Common myeloid progenitor, CD34-positive (primary cell): ENCODE measurements around the gene XPOT.
A peak's percentile ranks its signal among the peaks of the same experiment; 100 is the strongest.

ENCODE experiments used
- CTCF ChIA-PET: fragments of 350-600 bp; sonication (Branson Sonifier 250); formaldehyde crosslinking; loops from one replicate; lab custom pipeline; 2021; ENCODE audit warnings: antibody characterized with exemption; lab: Charles Lee
- POLR2A ChIA-PET: fragments of 350-600 bp; sonication (Branson Sonifier 250); formaldehyde crosslinking; loops from one replicate; lab custom pipeline; 2021; ENCODE audit warnings: antibody characterized with exemption; lab: Charles Lee
- DNase-seq, 3 donors: peaks; one replicate each; pipeline versions ENCODE4 v3.0.0 to v3.0.0-alpha.2; 2013
- H3K27ac ChIP-seq, 2 experiments: 1 replicate in 1 of 2; 2 replicates in 1 of 2; pipeline ENCODE4 v1.7.0; 2013; ENCODE audit warnings: inconsistent platforms in 2 of 2, low read length in 2 of 2, mild to moderate bottlenecking in 2 of 2, low read depth in 1 of 2, moderate library complexity in 1 of 2; ENCODE audit not compliant: severe bottlenecking in 2 of 2, insufficient read depth in 1 of 2, poor library complexity in 1 of 2
- H3K27me3 ChIP-seq, 5 experiments: replicated peaks in 2 of 5; 1 replicate in 3 of 5; 2 replicates in 2 of 5; pipeline versions ENCODE4 v1.6.1 to v1.7.0; 2013; ENCODE audit warnings: low read length in 4 of 5, mild to moderate bottlenecking in 2 of 5, moderate library complexity in 2 of 5, inconsistent platforms in 1 of 5; ENCODE audit not compliant: insufficient read depth in 5 of 5, control insufficient read depth in 4 of 5
- H3K36me3 ChIP-seq, 4 experiments: 1 replicate in 2 of 4; 2 replicates in 2 of 4; pipeline versions ENCODE4 v1.6.1 to v1.7.0; 2013; ENCODE audit warnings: low read length in 3 of 4, control low read depth in 1 of 4, mild to moderate bottlenecking in 1 of 4; ENCODE audit not compliant: control insufficient read depth in 4 of 4, insufficient read depth in 4 of 4
- H3K4me1 ChIP-seq, 4 experiments: 1 replicate in 3 of 4; 2 replicates in 1 of 4; pipeline versions ENCODE4 v1.6.1 to v1.7.1; 2013; ENCODE audit warnings: low read length in 3 of 4, mild to moderate bottlenecking in 3 of 4, control low read depth in 1 of 4, inconsistent platforms in 1 of 4, moderate library complexity in 1 of 4; ENCODE audit not compliant: control insufficient read depth in 4 of 4, insufficient read depth in 4 of 4; ENCODE audit errors: control extremely low read depth in 1 of 4
- H3K4me3 ChIP-seq, 7 experiments: 1 replicate in 4 of 7; 2 replicates in 3 of 7; pipeline versions ENCODE4 v1.5.1 to v1.7.0; 2013; ENCODE audit warnings: mild to moderate bottlenecking in 7 of 7, low read length in 6 of 7, moderate library complexity in 6 of 7, inconsistent platforms in 2 of 7, low read depth in 2 of 7, control low read depth in 1 of 7; ENCODE audit not compliant: insufficient read depth in 4 of 7, control insufficient read depth in 1 of 7; ENCODE audit errors: extremely low read depth in 1 of 7
- H3K9me3 ChIP-seq, 5 experiments: 1 replicate in 4 of 5; 2 replicates in 1 of 5; pipeline versions ENCODE4 v1.6.1 to v1.7.1; 2013; ENCODE audit warnings: low read length in 4 of 5, mild to moderate bottlenecking in 2 of 5, inconsistent platforms in 1 of 5, low read depth in 1 of 5, moderate library complexity in 1 of 5; ENCODE audit not compliant: control insufficient read depth in 4 of 5, insufficient read depth in 2 of 5; ENCODE audit errors: control extremely low read depth in 1 of 5
- WGBS: methylation state at CpG from one replicate; pipeline ENCODE4 v1.1.5; 2013; ENCODE audit not compliant: insufficient coverage; 5-methylcytosine and 5-hydroxymethylcytosine counted together

The XPOT gene

DNA sequence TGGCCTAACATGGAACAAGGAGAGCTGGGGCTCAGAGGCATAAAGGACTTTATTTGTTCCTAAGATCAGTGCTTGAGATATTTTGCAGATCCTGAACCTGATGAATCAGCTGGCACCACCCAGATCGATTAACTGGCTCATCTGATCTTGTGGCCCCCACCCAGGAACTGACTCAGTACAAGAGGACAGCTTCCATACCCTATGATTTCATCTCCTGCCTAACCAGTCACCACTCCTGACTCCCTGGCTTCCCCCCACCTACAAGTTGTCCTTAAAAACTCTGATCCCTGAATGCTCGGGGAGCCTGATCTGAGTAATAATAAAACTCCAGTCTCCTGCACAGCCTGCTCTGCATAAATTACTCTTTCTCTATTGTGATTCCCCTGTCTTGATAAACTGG, 18.7 kb upstream of the XPOT start:
- peaks cover 0 to 7% (median 3%) of the 10 kb centered on the region in 5 experiments for H3K9me3 ChIP-seq
- 90% methylated on average over 2 of the region's 2 CpGs for WGBS
- DNase-seq: no peak
- CTCF ChIA-PET: no interaction called here
- H3K27ac ChIP-seq: no peak overlapping the region
- no peak overlapping the region for H3K4me3 ChIP-seq
- peaks cover 0 to 16% (median 12%) of the 10 kb centered on the region in 5 experiments for H3K27me3 ChIP-seq
- POLR2A ChIA-PET: no interaction called here
- no peaks in the 10 kb centered on the region for H3K36me3 ChIP-seq
- peaks cover 0 to 6% (median 5%) of the 10 kb centered on the region in 4 experiments for H3K4me1 ChIP-seq

DNA sequence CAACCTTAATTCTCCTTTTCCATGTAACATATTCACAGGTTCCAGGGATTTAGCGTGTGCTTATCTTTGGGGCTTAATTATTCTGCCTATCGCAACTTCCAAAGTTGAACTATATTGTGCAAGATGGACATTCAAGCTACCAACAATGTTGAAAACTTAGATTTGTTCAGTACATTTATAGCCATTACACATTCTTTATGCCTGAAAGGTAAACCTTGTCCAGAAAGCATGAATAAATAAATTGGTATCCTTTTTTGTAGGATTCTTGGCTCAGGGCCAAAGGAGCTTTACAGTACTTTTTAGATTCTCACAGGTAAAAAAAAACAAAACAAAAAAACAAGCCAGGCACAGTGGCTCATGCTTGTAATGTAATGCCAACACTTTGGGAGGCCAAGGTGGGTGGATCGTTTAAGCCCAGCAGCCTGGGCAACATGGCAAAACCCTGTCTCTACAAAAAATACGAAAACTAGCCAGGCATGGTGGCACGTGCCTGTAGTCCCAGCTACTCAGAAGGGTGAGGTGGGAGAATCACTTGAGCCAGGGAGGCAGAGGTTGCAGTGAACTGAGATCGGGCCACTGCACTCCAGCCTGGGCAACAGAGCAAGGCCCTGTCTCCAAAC, 16.9 kb upstream of the XPOT start:
- no peak overlapping the region for H3K4me3 ChIP-seq
- H3K4me1 ChIP-seq: peaks cover 0 to 10% (median 7%) of the 10 kb centered on the region in 4 experiments
- no peaks in the 10 kb centered on the region for H3K36me3 ChIP-seq
- H3K27ac ChIP-seq: no peak overlapping the region
- H3K9me3 ChIP-seq: no peaks in the 10 kb centered on the region
- H3K27me3 ChIP-seq: peaks cover 0 to 34% (median 22%) of the 10 kb centered on the region in 5 experiments
- ChIA-PET POLR2A (no interaction called here), CTCF (no interaction called here)
- DNase-seq: no peak
- WGBS: 100% methylated on average over 5 of the region's 6 CpGs

DNA sequence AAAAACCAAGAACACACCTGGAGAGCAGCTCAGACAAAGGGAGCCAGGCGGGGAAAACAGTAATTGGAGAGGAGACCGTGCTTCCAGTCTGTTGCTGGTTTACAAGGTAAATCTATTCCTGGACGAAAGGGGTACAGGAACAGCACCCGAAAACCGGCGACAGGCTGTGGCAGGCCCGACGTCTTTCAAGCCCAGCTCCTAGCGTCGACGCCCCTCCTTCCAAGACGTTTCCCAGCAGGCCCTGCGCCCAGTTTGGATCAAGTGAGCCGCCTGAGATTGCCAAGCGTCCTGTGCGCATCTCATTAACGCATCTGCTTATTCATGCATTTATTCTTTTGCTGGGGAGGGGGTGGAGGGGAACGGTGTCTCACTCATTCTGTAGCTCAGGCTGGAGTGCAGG, 15.0 kb upstream of the XPOT start:
- H3K36me3 ChIP-seq: no peaks in the 10 kb centered on the region
- H3K9me3 ChIP-seq: no peaks in the 10 kb centered on the region
- no peak overlapping the region for H3K27ac ChIP-seq
- no peak for DNase-seq
- WGBS: 95% methylated on average over 18 of the region's 18 CpGs
- POLR2A ChIA-PET: no interaction called here
- peaks cover 0 to 10% (median 7%) of the 10 kb centered on the region in 4 experiments for H3K4me1 ChIP-seq
- H3K27me3 ChIP-seq: peaks cover 0 to 34% (median 22%) of the 10 kb centered on the region in 5 experiments
- CTCF ChIA-PET: interaction anchor here (1.7 kb wide), 1 partner anchor 10 kb away, joined by 4 read pairs; no protein-coding TSS in a partner anchor
- no peak overlapping the region for H3K4me3 ChIP-seq

DNA sequence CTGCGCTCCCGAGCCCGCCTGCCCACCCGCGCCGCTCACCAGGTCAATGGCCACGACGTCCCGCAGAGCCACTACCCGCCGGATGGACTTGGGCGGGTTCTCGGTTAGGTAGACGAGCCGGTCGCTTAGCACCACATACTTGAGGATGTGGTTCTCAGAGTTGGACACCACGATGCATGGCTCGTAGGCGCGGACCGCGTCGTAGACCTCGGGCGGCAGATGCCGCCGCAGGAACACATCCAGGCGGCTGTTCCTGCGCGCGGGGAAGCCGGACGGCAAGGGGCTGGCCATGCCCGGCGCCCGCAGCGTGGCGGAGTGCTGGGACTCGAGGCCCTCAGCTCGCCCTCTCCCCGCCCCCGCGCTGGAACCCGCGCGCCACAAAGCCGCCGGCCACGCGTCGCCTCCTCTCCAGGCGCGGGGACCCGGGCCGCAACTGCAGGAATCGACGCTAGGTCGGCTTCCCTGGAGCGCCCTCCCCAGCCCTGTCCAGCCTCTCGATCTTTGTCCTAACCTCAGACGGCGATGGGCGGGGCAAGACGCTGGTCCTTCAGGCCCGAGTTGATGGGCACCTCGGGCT, 13.8 kb upstream of the XPOT start, which contains the start of gene C12orf56:
C12orf56 (minus strand) TSS at position 484 of the 577 bp plus-strand sequence; CDS start at position 291, 193 bp downstream.
- POLR2A ChIA-PET: interaction anchor here (0.9 kb wide), 1 partner anchor 13 kb away, joined by 3 read pairs; the partner anchor contains the start of gene XPOT
- no peaks in the 10 kb centered on the region for H3K36me3 ChIP-seq
- no peak within 1 kb of the TSS for H3K27ac ChIP-seq
- WGBS: 3% methylated on average over 40 of the region's 66 CpGs
- no peaks in the 10 kb centered on the region for H3K9me3 ChIP-seq
- DNase-seq: peak in 2 of 3 donors; percentile 61 to 70
- peak within 1 kb of the TSS; percentile 12 to 68 (median 41) for H3K4me3 ChIP-seq
- H3K27me3 ChIP-seq: peaks cover 0 to 34% (median 22%) of the 10 kb centered on the region in 5 experiments
- peaks cover 0 to 10% (median 7%) of the 10 kb centered on the region in 4 experiments for H3K4me1 ChIP-seq
- CTCF ChIA-PET: interaction anchor here (1.7 kb wide), 1 partner anchor 9 kb away, joined by 4 read pairs; no protein-coding TSS in a partner anchor

DNA sequence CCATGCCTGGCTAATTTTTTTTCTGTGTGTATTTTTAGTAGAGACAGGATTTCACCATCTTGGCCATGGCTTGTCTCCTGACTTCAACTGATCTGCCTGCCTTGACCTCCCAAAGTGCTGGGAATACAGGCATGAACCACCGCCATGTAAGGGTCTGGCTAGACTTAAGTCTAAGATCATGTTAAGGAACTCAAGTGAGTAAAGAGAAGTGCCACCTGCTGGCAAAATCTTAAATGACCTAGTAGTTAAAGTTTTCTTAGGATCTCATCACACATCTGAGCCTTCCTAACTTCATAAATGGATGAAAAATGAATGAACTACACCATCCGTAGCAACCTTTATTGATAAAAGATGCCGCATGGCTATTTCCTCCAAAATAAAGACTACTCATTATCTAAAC, 12.0 kb upstream of the XPOT start:
- no peak overlapping the region for H3K27ac ChIP-seq
- H3K36me3 ChIP-seq: no peaks in the 10 kb centered on the region
- CTCF ChIA-PET: no interaction called here
- 80% methylated on average over 1 of the region's 3 CpGs for WGBS
- no peak overlapping the region for H3K4me3 ChIP-seq
- POLR2A ChIA-PET: no interaction called here
- peaks cover 0 to 34% (median 22%) of the 10 kb centered on the region in 5 experiments for H3K27me3 ChIP-seq
- no peaks in the 10 kb centered on the region for H3K9me3 ChIP-seq
- DNase-seq: peak; percentile 42 to 70 (median 69)
- peaks cover 0 to 10% (median 7%) of the 10 kb centered on the region in 4 experiments for H3K4me1 ChIP-seq

GRCh38 chr12:64395739-64396138, 8.5 kb upstream of the XPOT start:
- H3K27me3 ChIP-seq: peaks cover 0 to 15% (median 8%) of the 10 kb centered on the region in 5 experiments
- POLR2A ChIA-PET: no interaction called here
- CTCF ChIA-PET: no interaction called here
- no peak for DNase-seq
- peaks cover 0 to 1% (median under 1%) of the 10 kb centered on the region in 4 experiments for H3K4me1 ChIP-seq
- 100% methylated on average over 2 of the region's 2 CpGs for WGBS
- no peaks in the 10 kb centered on the region for H3K9me3 ChIP-seq
- H3K36me3 ChIP-seq: no peaks in the 10 kb centered on the region
- H3K27ac ChIP-seq: no peak overlapping the region
- H3K4me3 ChIP-seq: no peak overlapping the region

DNA sequence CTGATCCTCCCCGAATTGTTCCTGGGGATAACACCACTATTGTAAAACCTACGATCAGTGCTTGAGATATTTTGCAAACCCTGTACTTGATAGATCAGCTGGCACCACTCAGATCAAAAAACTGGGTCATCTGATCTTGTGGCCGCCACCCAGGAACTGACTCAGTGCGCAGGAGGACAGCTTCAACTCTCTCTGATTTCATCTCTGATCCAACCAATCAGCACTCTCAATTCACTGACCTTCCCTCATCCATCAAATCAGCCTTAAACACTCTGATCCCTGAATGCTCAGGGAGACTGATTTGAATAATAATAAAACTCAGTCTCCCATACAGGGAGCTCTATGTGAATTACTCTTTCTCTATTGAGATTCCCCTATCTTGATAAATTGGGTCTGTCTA, 4.2 kb upstream of the XPOT start:
- no peak overlapping the region for H3K4me3 ChIP-seq
- 76% methylated on average over 2 of the region's 4 CpGs for WGBS
- POLR2A ChIA-PET: no interaction called here
- H3K9me3 ChIP-seq: no peaks in the 10 kb centered on the region
- no peaks in the 10 kb centered on the region for H3K27me3 ChIP-seq
- H3K4me1 ChIP-seq: peaks cover 0 to 8% (median 4%) of the 10 kb centered on the region in 4 experiments
- H3K36me3 ChIP-seq: no peaks in the 10 kb centered on the region
- DNase-seq: no peak
- no peak overlapping the region for H3K27ac ChIP-seq
- CTCF ChIA-PET: interaction anchor here (1.3 kb wide), 1 partner anchor 10 kb away, joined by 4 read pairs; the partner anchor contains the start of gene C12orf56
